Measurements from ENCODE around the gene ZNF366.

- TF ChIP-seq POLR2A (IDR thresholded peaks at IDR 0.05): no peak
- TF ChIP-seq, protein P1, sequence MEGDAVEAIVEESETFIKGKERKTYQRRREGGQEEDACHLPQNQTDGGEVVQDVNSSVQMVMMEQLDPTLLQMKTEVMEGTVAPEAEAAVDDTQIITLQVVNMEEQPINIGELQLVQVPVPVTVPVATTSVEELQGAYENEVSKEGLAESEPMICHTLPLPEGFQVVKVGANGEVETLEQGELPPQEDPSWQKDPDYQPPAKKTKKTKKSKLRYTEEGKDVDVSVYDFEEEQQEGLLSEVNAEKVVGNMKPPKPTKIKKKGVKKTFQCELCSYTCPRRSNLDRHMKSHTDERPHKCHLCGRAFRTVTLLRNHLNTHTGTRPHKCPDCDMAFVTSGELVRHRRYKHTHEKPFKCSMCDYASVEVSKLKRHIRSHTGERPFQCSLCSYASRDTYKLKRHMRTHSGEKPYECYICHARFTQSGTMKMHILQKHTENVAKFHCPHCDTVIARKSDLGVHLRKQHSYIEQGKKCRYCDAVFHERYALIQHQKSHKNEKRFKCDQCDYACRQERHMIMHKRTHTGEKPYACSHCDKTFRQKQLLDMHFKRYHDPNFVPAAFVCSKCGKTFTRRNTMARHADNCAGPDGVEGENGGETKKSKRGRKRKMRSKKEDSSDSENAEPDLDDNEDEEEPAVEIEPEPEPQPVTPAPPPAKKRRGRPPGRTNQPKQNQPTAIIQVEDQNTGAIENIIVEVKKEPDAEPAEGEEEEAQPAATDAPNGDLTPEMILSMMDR (IDR thresholded peaks at IDR 0.05): no peak
- no peak for TF ChIP-seq EP300 (IDR thresholded peaks at IDR 0.05)
Observed at GRCh38 chr5:72417333-72418062, 89.7 kb downstream of the ZNF366 start.

Data from ovary (tissue), 3 donors.